GM23338 (cell line): Measurements from ENCODE around the gene TRIM34. TPM values are rescaled to one million over a fixed set of nuclear protein-coding genes. Genes with fewer than 3 reads are reported as not detected.

Experiments
- ATAC-seq: fragments of 200-7000 bp; cut with Tn5 transposase; 3 replicates; pipeline ENCODE4 v1.9.1; 2020
- DNase-seq: peaks from one replicate; pipeline ENCODE4 v3.0.0-alpha.2; 2015; ENCODE audit warnings: low spot score
- H2AFZ ChIP-seq: fragments of 200-600 bp; sonication (generic); 2 replicates; pipeline ENCODE4 v1.8.0; 2016; ENCODE audit warnings: antibody characterized with exemption, mild to moderate bottlenecking, moderate library complexity
- H3F3A ChIP-seq: fragments of 200-600 bp; sonication (generic); replicated peaks from 2 replicates; pipeline ENCODE4 v1.8.0; 2017; ENCODE audit warnings: antibody characterized with exemption, mixed run types, low read depth
- H3K27ac ChIP-seq: fragments of 200-600 bp; sonication (generic); 2 replicates; pipeline ENCODE4 v1.6.1; 2016; ENCODE audit warnings: low read depth
- H3K27me3 ChIP-seq: fragments of 200-600 bp; sonication (generic); 2 replicates; pipeline ENCODE4 v1.8.0; 2016; ENCODE audit warnings: mild to moderate bottlenecking, mixed run types, moderate library complexity; ENCODE audit not compliant: insufficient read depth
- H3K36me3 ChIP-seq: fragments of 200-600 bp; sonication (generic); 2 replicates; pipeline ENCODE4 v1.8.0; 2016; ENCODE audit warnings: mild to moderate bottlenecking; ENCODE audit not compliant: insufficient read depth
- H3K4me1 ChIP-seq: fragments of 200-600 bp; sonication (generic); 2 replicates; pipeline ENCODE4 v1.8.0; 2016; ENCODE audit warnings: mild to moderate bottlenecking, moderate library complexity; ENCODE audit not compliant: insufficient read depth
- H3K4me2 ChIP-seq: fragments of 200-600 bp; sonication (generic); 2 replicates; pipeline ENCODE4 v1.7.1; 2017; ENCODE audit warnings: mixed run types
- H3K4me3 ChIP-seq: fragments of 200-600 bp; sonication (generic); 2 replicates; pipeline ENCODE4 v1.6.1; 2016; ENCODE audit warnings: mixed run types
- H3K79me2 ChIP-seq: fragments of 200-600 bp; sonication (generic); replicated peaks from 2 replicates; pipeline ENCODE4 v1.8.0; 2017; ENCODE audit warnings: mild to moderate bottlenecking; ENCODE audit not compliant: insufficient read depth
- H3K9me2 ChIP-seq: fragments of 200-600 bp; sonication (generic); 2 replicates; pipeline ENCODE4 v1.8.0; 2017; ENCODE audit not compliant: insufficient read depth
- H4K20me1 ChIP-seq: fragments of 200-600 bp; sonication (generic); replicated peaks from 2 replicates; pipeline ENCODE4 v1.8.0; 2017; ENCODE audit warnings: mild to moderate bottlenecking; ENCODE audit not compliant: insufficient read depth
- H3K27ac Mint-ChIP-seq: 2 replicates; pipeline ENCODE4 v1.8.0; 2020; ENCODE audit warnings: inconsistent platforms, mild to moderate bottlenecking, moderate library complexity, mixed read lengths
- H3K27me3 Mint-ChIP-seq: 3 replicates; pipeline ENCODE4 v1.8.0; 2022; ENCODE audit warnings: low read depth, mild to moderate bottlenecking, moderate library complexity, mixed read lengths, inconsistent platforms; ENCODE audit not compliant: insufficient read depth, poor library complexity
- H3K36me3 Mint-ChIP-seq: 3 replicates; pipeline ENCODE4 v1.8.0; 2021; ENCODE audit warnings: low read depth, mild to moderate bottlenecking, inconsistent platforms, moderate library complexity, mixed read lengths
- H3K4me1 Mint-ChIP-seq: 3 replicates; pipeline ENCODE4 v1.8.0; 2020; ENCODE audit warnings: mild to moderate bottlenecking, inconsistent platforms, mixed read lengths
- H3K4me3 Mint-ChIP-seq: 3 replicates; pipeline ENCODE4 v1.8.0; 2021; ENCODE audit warnings: moderate library complexity, mild to moderate bottlenecking, inconsistent platforms, mixed read lengths
- H3K9me3 Mint-ChIP-seq: 3 replicates; pipeline ENCODE4 v1.8.0; 2020; ENCODE audit warnings: moderate library complexity, mild to moderate bottlenecking, inconsistent platforms, mixed read lengths
- EZH2 ChIP-seq: fragments of 200-600 bp; sonication (generic); IDR thresholded peaks from one replicate; pipeline ENCODE4 v1.8.0; 2017; ENCODE audit warnings: antibody characterized with exemption, mild to moderate bottlenecking, low read depth; ENCODE audit not compliant: unreplicated experiment
- EZH2phosphoT487 ChIP-seq: fragments of 200-600 bp; sonication (generic); IDR thresholded peaks from one replicate; pipeline ENCODE4 v1.8.1; 2018; ENCODE audit warnings: antibody characterized with exemption; ENCODE audit not compliant: unreplicated experiment
- NANOG ChIP-seq: IDR thresholded peaks from 2 replicates; pipeline ENCODE4 v1.6.1; 2016; ENCODE audit warnings: antibody characterized with exemption, borderline replicate concordance
- POLR2AphosphoS5 ChIP-seq: IDR thresholded peaks from 2 replicates; pipeline ENCODE4 v1.6.1; 2016; ENCODE audit warnings: antibody characterized with exemption, low read depth
- REST ChIP-seq: IDR thresholded peaks from one replicate; pipeline ENCODE4 v1.6.1; 2018; ENCODE audit warnings: antibody characterized with exemption; ENCODE audit not compliant: unreplicated experiment
- polyA plus RNA-seq: library from polyadenylated mRNA; unstranded; fragments of >200 nt; fragmentation: Nextera tagmentation; extraction: Ambion mirVana; gene quantifications from 2 replicates; pipeline ENCODE4 v1.2.1, GENCODE V29; 2016
- total RNA-seq: library from RNA; depleted of rRNA; stranded (reverse); fragments of >200 nt; shearing (Covaris generic); gene quantifications from 2 replicates; pipeline ENCODE4 v1.2.3, GENCODE V29; 2014
- TF ChIP-seq, protein P1 (sequence below): fragments of 250-450 bp; sonication (Bioruptor Pico); IDR thresholded peaks from 2 replicates; pipeline ENCODE4 v1.5.0; 2020; ENCODE audit warnings: mild to moderate bottlenecking, moderate library complexity

Gene TRIM34
- total and polyA plus RNA-seq, 2 experiments from 2014 or later: 1.9 to 2.6 TPM

DNA sequence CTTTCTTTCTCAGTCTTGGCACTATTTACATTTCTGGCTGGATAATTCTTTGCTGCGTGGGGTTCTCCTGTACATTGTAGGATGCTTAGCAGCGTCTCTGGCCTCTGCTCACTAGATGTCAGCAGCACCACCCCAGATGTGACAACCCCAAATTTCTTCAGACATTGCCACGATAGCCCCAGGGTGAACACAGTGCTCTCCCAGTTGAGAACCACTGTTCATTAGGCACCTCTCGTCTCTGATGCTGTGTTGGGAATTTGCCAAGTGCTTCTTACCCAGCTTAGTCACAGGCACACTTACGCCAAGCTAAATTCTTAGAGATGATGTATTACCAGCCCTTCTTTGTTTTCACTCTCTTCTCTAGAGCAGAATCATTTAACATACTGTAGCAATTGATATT, 19.0 kb upstream of the TRIM34 start (continued):
- TF ChIP-seq, protein P1, sequence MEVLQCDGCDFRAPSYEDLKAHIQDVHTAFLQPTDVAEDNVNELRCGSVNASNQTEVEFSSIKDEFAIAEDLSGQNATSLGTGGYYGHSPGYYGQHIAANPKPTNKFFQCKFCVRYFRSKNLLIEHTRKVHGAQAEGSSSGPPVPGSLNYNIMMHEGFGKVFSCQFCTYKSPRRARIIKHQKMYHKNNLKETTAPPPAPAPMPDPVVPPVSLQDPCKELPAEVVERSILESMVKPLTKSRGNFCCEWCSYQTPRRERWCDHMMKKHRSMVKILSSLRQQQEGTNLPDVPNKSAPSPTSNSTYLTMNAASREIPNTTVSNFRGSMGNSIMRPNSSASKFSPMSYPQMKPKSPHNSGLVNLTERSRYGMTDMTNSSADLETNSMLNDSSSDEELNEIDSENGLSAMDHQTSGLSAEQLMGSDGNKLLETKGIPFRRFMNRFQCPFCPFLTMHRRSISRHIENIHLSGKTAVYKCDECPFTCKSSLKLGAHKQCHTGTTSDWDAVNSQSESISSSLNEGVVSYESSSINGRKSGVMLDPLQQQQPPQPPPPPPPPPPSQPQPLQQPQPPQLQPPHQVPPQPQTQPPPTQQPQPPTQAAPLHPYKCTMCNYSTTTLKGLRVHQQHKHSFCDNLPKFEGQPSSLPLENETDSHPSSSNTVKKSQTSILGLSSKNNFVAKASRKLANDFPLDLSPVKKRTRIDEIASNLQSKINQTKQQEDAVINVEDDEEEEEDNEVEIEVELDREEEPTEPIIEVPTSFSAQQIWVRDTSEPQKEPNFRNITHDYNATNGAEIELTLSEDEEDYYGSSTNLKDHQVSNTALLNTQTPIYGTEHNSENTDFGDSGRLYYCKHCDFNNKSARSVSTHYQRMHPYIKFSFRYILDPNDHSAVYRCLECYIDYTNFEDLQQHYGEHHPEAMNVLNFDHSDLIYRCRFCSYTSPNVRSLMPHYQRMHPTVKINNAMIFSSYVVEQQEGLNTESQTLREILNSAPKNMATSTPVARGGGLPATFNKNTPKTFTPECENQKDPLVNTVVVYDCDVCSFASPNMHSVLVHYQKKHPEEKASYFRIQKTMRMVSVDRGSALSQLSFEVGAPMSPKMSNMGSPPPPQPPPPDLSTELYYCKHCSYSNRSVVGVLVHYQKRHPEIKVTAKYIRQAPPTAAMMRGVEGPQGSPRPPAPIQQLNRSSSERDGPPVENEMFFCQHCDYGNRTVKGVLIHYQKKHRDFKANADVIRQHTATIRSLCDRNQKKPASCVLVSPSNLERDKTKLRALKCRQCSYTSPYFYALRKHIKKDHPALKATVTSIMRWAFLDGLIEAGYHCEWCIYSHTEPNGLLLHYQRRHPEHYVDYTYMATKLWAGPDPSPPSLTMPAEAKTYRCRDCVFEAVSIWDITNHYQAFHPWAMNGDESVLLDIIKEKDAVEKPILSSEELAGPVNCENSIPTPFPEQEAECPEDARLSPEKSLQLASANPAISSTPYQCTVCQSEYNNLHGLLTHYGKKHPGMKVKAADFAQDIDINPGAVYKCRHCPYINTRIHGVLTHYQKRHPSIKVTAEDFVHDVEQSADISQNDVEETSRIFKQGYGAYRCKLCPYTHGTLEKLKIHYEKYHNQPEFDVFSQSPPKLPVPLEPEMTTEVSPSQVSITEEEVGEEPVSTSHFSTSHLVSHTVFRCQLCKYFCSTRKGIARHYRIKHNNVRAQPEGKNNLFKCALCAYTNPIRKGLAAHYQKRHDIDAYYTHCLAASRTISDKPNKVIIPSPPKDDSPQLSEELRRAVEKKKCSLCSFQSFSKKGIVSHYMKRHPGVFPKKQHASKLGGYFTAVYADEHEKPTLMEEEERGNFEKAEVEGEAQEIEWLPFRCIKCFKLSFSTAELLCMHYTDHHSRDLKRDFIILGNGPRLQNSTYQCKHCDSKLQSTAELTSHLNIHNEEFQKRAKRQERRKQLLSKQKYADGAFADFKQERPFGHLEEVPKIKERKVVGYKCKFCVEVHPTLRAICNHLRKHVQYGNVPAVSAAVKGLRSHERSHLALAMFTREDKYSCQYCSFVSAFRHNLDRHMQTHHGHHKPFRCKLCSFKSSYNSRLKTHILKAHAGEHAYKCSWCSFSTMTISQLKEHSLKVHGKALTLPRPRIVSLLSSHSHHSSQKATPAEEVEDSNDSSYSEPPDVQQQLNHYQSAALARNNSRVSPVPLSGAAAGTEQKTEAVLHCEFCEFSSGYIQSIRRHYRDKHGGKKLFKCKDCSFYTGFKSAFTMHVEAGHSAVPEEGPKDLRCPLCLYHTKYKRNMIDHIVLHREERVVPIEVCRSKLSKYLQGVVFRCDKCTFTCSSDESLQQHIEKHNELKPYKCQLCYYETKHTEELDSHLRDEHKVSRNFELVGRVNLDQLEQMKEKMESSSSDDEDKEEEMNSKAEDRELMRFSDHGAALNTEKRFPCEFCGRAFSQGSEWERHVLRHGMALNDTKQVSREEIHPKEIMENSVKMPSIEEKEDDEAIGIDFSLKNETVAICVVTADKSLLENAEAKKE (CRISPR knock-in tag): no peak

- H3K27me3 ChIP-seq: no peaks in the 10 kb centered on the region
- no peak for DNase-seq
- TF ChIP-seq REST (no peak), NANOG (no peak), EZH2 (no peak), POLR2AphosphoS5 (no peak), EZH2phosphoT487 (no peak)
- TF ChIP-seq, protein P1 (CRISPR knock-in tag): no peak
These were observed 16.0 kb upstream of the TRIM34 start for GRCh38 chr11:5608808-5609207.

More at GRCh38 chr11:5608808-5609207, 16.0 kb upstream of the TRIM34 start:
- Mint-ChIP-seq H3K27me3 (no peaks in the 10 kb centered on the region), H3K27ac (no peak overlapping the region), H3K9me3 (no peaks in the 10 kb centered on the region), H3K36me3 (peaks cover 66% of the 10 kb centered on the region), H3K4me1 (no peaks in the 10 kb centered on the region), H3K4me3 (no peak overlapping the region)
- Histone ChIP-seq H3K4me2 (no peak overlapping the region), H2AFZ (no peak overlapping the region), H3K4me1 (no peaks in the 10 kb centered on the region), H3K4me3 (no peak overlapping the region), H3F3A (no peaks in the 10 kb centered on the region), H4K20me1 (no peaks in the 10 kb centered on the region; the same call in 1 of the 2 replicates), H3K79me2 (peaks cover 23% of the 10 kb centered on the region), H3K36me3 (peaks cover 64% of the 10 kb centered on the region), H3K9me2 (no peaks in the 10 kb centered on the region), H3K27ac (no peak overlapping the region)
- no peak for ATAC-seq
